ENCODE results near the gene SPRY1.

The SPRY1 gene

GRCh38 chr4:123366144-123366748, 30.3 kb upstream of the SPRY1 start:
- Histone ChIP-seq H3K27me3 (replicated peaks in 2 of 5; ENCODE audit: control insufficient read depth in 4 of 5, insufficient read depth in 5 of 5, low read length in 4 of 5) (no peaks in the 10 kb centered on the region), H3K9me3 (ENCODE audit: control extremely low read depth in 1 of 5, control insufficient read depth in 4 of 5, insufficient read depth in 2 of 5, low read depth in 1 of 5, low read length in 4 of 5) (no peaks in the 10 kb centered on the region), H3K27ac (ENCODE audit: insufficient read depth in 1 of 2, low read depth in 1 of 2, low read length in 2 of 2, poor library complexity in 1 of 2, severe bottlenecking in 2 of 2) (no peak overlapping the region), H3K4me1 (ENCODE audit: control extremely low read depth in 1 of 4, control insufficient read depth in 4 of 4, insufficient read depth in 4 of 4, low read length in 3 of 4) (peaks cover 2 to 7% (median 3%) of the 10 kb centered on the region in 4 experiments), H3K4me3 (ENCODE audit: control insufficient read depth in 1 of 7, extremely low read depth in 1 of 7, insufficient read depth in 4 of 7, low read depth in 2 of 7, low read length in 6 of 7) (no peak overlapping the region), H3K36me3 (ENCODE audit: control insufficient read depth in 4 of 4, insufficient read depth in 4 of 4, low read length in 3 of 4) (no peaks in the 10 kb centered on the region)
- ChIA-PET POLR2A (no interaction called here), CTCF (no interaction called here)
- 91% methylated on average over 1 of the region's 6 CpGs for WGBS (ENCODE audit: insufficient coverage)
- no peak for DNase-seq

- Histone ChIP-seq H3K27me3 (replicated peaks in 2 of 5; ENCODE audit: control insufficient read depth in 4 of 5, insufficient read depth in 5 of 5, low read length in 4 of 5) (no peaks in the 10 kb centered on the region), H3K4me3 (ENCODE audit: control insufficient read depth in 1 of 7, extremely low read depth in 1 of 7, insufficient read depth in 4 of 7, low read depth in 2 of 7, low read length in 6 of 7) (no peak overlapping the region), H3K4me1 (ENCODE audit: control extremely low read depth in 1 of 4, control insufficient read depth in 4 of 4, insufficient read depth in 4 of 4, low read length in 3 of 4) (no peaks in the 10 kb centered on the region), H3K36me3 (ENCODE audit: control insufficient read depth in 4 of 4, insufficient read depth in 4 of 4, low read length in 3 of 4) (no peaks in the 10 kb centered on the region), H3K27ac (ENCODE audit: insufficient read depth in 1 of 2, low read depth in 1 of 2, low read length in 2 of 2, poor library complexity in 1 of 2, severe bottlenecking in 2 of 2) (no peak overlapping the region), H3K9me3 (ENCODE audit: control extremely low read depth in 1 of 5, control insufficient read depth in 4 of 5, insufficient read depth in 2 of 5, low read depth in 1 of 5, low read length in 4 of 5) (peaks cover 0 to 5% (median 0%) of the 10 kb centered on the region in 5 experiments)
- ChIA-PET POLR2A (no interaction called here), CTCF (interaction anchor here (1.2 kb wide), 1 partner anchor 17 kb away, joined by 3 read pairs; the partner anchor contains the start of gene SPRY1)
- WGBS (ENCODE audit: insufficient coverage), result 100% methylated on average over 1 of the region's 1 CpG
- no peak for DNase-seq
Measured at GRCh38 chr4:123378794-123379193, 17.8 kb upstream of the SPRY1 start.

- peaks cover 0 to 3% (median 0%) of the 10 kb centered on the region in 5 experiments for H3K9me3 ChIP-seq (ENCODE audit: control extremely low read depth in 1 of 5, control insufficient read depth in 4 of 5, insufficient read depth in 2 of 5, low read depth in 1 of 5, low read length in 4 of 5)
- H3K4me1 ChIP-seq (ENCODE audit: control extremely low read depth in 1 of 4, control insufficient read depth in 4 of 4, insufficient read depth in 4 of 4, low read length in 3 of 4), result no peaks in the 10 kb centered on the region
- no CpG with 5 or more reads among the region's 1 CpG for WGBS (ENCODE audit: insufficient coverage)
Measured at GRCh38 chr4:123379392-123379791, 17.2 kb upstream of the SPRY1 start.

GRCh38 chr4:123380728-123381716, 15.6 kb upstream of the SPRY1 start:
- WGBS (ENCODE audit: insufficient coverage), result 100% methylated on average over 3 of the region's 3 CpGs

More at GRCh38 chr4:123379392-123379791, 17.2 kb upstream of the SPRY1 start:
- Histone ChIP-seq H3K4me3 (ENCODE audit: control insufficient read depth in 1 of 7, extremely low read depth in 1 of 7, insufficient read depth in 4 of 7, low read depth in 2 of 7, low read length in 6 of 7) (no peak overlapping the region), H3K36me3 (ENCODE audit: control insufficient read depth in 4 of 4, insufficient read depth in 4 of 4, low read length in 3 of 4) (no peaks in the 10 kb centered on the region), H3K27ac (ENCODE audit: insufficient read depth in 1 of 2, low read depth in 1 of 2, low read length in 2 of 2, poor library complexity in 1 of 2, severe bottlenecking in 2 of 2) (no peak overlapping the region), H3K27me3 (replicated peaks in 2 of 5; ENCODE audit: control insufficient read depth in 4 of 5, insufficient read depth in 5 of 5, low read length in 4 of 5) (no peaks in the 10 kb centered on the region)
- CTCF ChIA-PET, result interaction anchor here (1.2 kb wide), 1 partner anchor 17 kb away, joined by 3 read pairs; the partner anchor contains the start of gene SPRY1
- DNase-seq, result no peak
- POLR2A ChIA-PET, result no interaction called here

GRCh38 chr4:123381996-123382395, 14.6 kb upstream of the SPRY1 start:
- Histone ChIP-seq H3K36me3 (ENCODE audit: control insufficient read depth in 4 of 4, insufficient read depth in 4 of 4, low read length in 3 of 4) (no peaks in the 10 kb centered on the region), H3K9me3 (ENCODE audit: control extremely low read depth in 1 of 5, control insufficient read depth in 4 of 5, insufficient read depth in 2 of 5, low read depth in 1 of 5, low read length in 4 of 5) (no peaks in the 10 kb centered on the region), H3K27ac (ENCODE audit: insufficient read depth in 1 of 2, low read depth in 1 of 2, low read length in 2 of 2, poor library complexity in 1 of 2, severe bottlenecking in 2 of 2) (no peak overlapping the region), H3K4me1 (ENCODE audit: control extremely low read depth in 1 of 4, control insufficient read depth in 4 of 4, insufficient read depth in 4 of 4, low read length in 3 of 4) (peaks cover 0 to 7% (median 0%) of the 10 kb centered on the region in 4 experiments), H3K4me3 (ENCODE audit: control insufficient read depth in 1 of 7, extremely low read depth in 1 of 7, insufficient read depth in 4 of 7, low read depth in 2 of 7, low read length in 6 of 7) (no peak overlapping the region), H3K27me3 (replicated peaks in 2 of 5; ENCODE audit: control insufficient read depth in 4 of 5, insufficient read depth in 5 of 5, low read length in 4 of 5) (no peaks in the 10 kb centered on the region)
- POLR2A ChIA-PET, result no interaction called here
- 100% methylated on average over 3 of the region's 5 CpGs for WGBS (ENCODE audit: insufficient coverage)
- CTCF ChIA-PET, result interaction anchor here (0.9 to 1.7 kb wide), 5 partner anchors 11 to 718 kb away, joined by 3 to 6 read pairs (median 4); no protein-coding TSS in a partner anchor
- no peak for DNase-seq

More at GRCh38 chr4:123380728-123381716, 15.6 kb upstream of the SPRY1 start:
- Histone ChIP-seq H3K4me1 (ENCODE audit: control extremely low read depth in 1 of 4, control insufficient read depth in 4 of 4, insufficient read depth in 4 of 4, low read length in 3 of 4) (no peaks in the 10 kb centered on the region), H3K27me3 (replicated peaks in 2 of 5; ENCODE audit: control insufficient read depth in 4 of 5, insufficient read depth in 5 of 5, low read length in 4 of 5) (no peaks in the 10 kb centered on the region), H3K36me3 (ENCODE audit: control insufficient read depth in 4 of 4, insufficient read depth in 4 of 4, low read length in 3 of 4) (no peaks in the 10 kb centered on the region), H3K27ac (ENCODE audit: insufficient read depth in 1 of 2, low read depth in 1 of 2, low read length in 2 of 2, poor library complexity in 1 of 2, severe bottlenecking in 2 of 2) (no peak overlapping the region), H3K9me3 (ENCODE audit: control extremely low read depth in 1 of 5, control insufficient read depth in 4 of 5, insufficient read depth in 2 of 5, low read depth in 1 of 5, low read length in 4 of 5) (no peaks in the 10 kb centered on the region), H3K4me3 (ENCODE audit: control insufficient read depth in 1 of 7, extremely low read depth in 1 of 7, insufficient read depth in 4 of 7, low read depth in 2 of 7, low read length in 6 of 7) (no peak overlapping the region)
- no peak for DNase-seq
- CTCF ChIA-PET, result interaction anchor here (0.9 to 1.7 kb wide), 3 partner anchors 12 to 279 kb away, joined by 3 to 6 read pairs (median 4); no protein-coding TSS in a partner anchor
- POLR2A ChIA-PET, result no interaction called here

- H3K27ac ChIP-seq (ENCODE audit: insufficient read depth in 1 of 2, low read depth in 1 of 2, low read length in 2 of 2, poor library complexity in 1 of 2, severe bottlenecking in 2 of 2), result no peak overlapping the region
- no peaks in the 10 kb centered on the region for H3K27me3 ChIP-seq (replicated peaks in 2 of 5; ENCODE audit: control insufficient read depth in 4 of 5, insufficient read depth in 5 of 5, low read length in 4 of 5)
- 94% methylated on average over 2 of the region's 3 CpGs for WGBS (ENCODE audit: insufficient coverage)
- no peaks in the 10 kb centered on the region for H3K36me3 ChIP-seq (ENCODE audit: control insufficient read depth in 4 of 4, insufficient read depth in 4 of 4, low read length in 3 of 4)
- POLR2A ChIA-PET, result no interaction called here
- no peak for DNase-seq
- peaks cover 0 to 7% (median 0%) of the 10 kb centered on the region in 4 experiments for H3K4me1 ChIP-seq (ENCODE audit: control extremely low read depth in 1 of 4, control insufficient read depth in 4 of 4, insufficient read depth in 4 of 4, low read length in 3 of 4)
- H3K4me3 ChIP-seq (ENCODE audit: control insufficient read depth in 1 of 7, extremely low read depth in 1 of 7, insufficient read depth in 4 of 7, low read depth in 2 of 7, low read length in 6 of 7), result no peak overlapping the region
- CTCF ChIA-PET, result no interaction called here
- H3K9me3 ChIP-seq (ENCODE audit: control extremely low read depth in 1 of 5, control insufficient read depth in 4 of 5, insufficient read depth in 2 of 5, low read depth in 1 of 5, low read length in 4 of 5), result no peaks in the 10 kb centered on the region
Measured at GRCh38 chr4:123383566-123383965, 13.0 kb upstream of the SPRY1 start.

GRCh38 chr4:123386609-123387008, 10.0 kb upstream of the SPRY1 start:
- Histone ChIP-seq H3K9me3 (ENCODE audit: control extremely low read depth in 1 of 5, control insufficient read depth in 4 of 5, insufficient read depth in 2 of 5, low read depth in 1 of 5, low read length in 4 of 5) (no peaks in the 10 kb centered on the region), H3K4me1 (ENCODE audit: control extremely low read depth in 1 of 4, control insufficient read depth in 4 of 4, insufficient read depth in 4 of 4, low read length in 3 of 4) (peaks cover 0 to 7% (median 0%) of the 10 kb centered on the region in 4 experiments), H3K27ac (ENCODE audit: insufficient read depth in 1 of 2, low read depth in 1 of 2, low read length in 2 of 2, poor library complexity in 1 of 2, severe bottlenecking in 2 of 2) (no peak overlapping the region), H3K27me3 (replicated peaks in 2 of 5; ENCODE audit: control insufficient read depth in 4 of 5, insufficient read depth in 5 of 5, low read length in 4 of 5) (no peaks in the 10 kb centered on the region), H3K4me3 (ENCODE audit: control insufficient read depth in 1 of 7, extremely low read depth in 1 of 7, insufficient read depth in 4 of 7, low read depth in 2 of 7, low read length in 6 of 7) (no peak overlapping the region), H3K36me3 (ENCODE audit: control insufficient read depth in 4 of 4, insufficient read depth in 4 of 4, low read length in 3 of 4) (no peaks in the 10 kb centered on the region)
- POLR2A ChIA-PET, result no interaction called here
- CTCF ChIA-PET, result no interaction called here
- 74% methylated on average over 2 of the region's 4 CpGs for WGBS (ENCODE audit: insufficient coverage)
- peak; percentile 12 to 21 (median 18) for DNase-seq
